ENCODE data around the gene UCP2. TPM values are rescaled to one million over a fixed set of nuclear protein-coding genes. Genes with fewer than 3 reads are reported as not detected.

Gene UCP2
- total RNA-seq, 1 donor from 2014 or later: 0.26 TPM

DNA sequence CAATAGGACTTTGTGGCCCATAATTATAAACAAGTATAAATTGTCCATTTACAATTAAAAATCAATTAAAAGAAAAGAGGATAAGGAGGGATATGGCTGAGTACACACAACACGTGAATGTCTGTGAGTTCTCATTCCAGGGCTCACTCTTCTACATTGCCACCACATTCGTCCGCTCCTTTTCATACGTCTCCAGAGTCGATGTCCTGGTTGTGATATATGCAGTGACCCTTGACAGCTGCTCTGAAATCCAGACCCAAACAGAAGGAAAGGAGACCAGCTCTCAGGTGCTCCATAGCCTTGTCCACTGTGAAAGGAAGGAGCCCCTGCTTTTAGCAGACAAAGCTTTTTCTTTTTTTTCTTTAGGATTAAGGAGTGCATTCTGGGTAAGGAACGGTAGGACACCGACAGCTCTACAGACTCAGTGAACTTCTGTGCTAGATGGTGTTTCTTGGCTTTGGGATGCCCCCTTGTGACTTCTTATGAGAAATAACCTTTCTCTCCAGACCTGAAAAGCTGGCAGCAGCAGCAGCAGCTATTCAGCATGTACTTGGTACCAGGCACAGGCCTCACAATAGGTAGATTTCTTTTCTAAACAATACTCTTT is 51.5 kb downstream of the UCP2 start:
- Histone ChIP-seq H3K36me3 (ENCODE audit: control insufficient read depth, insufficient read depth, low read length) (peaks cover 11% of the 10 kb centered on the region), H3K4me3 (ENCODE audit: low read depth, low read length) (no peak overlapping the region), H3K27me3 (ENCODE audit: control insufficient read depth, insufficient read depth, low read length) (no peaks in the 10 kb centered on the region)
- no peak for FAIRE-seq
- DNase-seq (ENCODE audit: low read depth): peak; percentile 70
- TF ChIP-seq, protein P1, sequence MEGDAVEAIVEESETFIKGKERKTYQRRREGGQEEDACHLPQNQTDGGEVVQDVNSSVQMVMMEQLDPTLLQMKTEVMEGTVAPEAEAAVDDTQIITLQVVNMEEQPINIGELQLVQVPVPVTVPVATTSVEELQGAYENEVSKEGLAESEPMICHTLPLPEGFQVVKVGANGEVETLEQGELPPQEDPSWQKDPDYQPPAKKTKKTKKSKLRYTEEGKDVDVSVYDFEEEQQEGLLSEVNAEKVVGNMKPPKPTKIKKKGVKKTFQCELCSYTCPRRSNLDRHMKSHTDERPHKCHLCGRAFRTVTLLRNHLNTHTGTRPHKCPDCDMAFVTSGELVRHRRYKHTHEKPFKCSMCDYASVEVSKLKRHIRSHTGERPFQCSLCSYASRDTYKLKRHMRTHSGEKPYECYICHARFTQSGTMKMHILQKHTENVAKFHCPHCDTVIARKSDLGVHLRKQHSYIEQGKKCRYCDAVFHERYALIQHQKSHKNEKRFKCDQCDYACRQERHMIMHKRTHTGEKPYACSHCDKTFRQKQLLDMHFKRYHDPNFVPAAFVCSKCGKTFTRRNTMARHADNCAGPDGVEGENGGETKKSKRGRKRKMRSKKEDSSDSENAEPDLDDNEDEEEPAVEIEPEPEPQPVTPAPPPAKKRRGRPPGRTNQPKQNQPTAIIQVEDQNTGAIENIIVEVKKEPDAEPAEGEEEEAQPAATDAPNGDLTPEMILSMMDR (IDR thresholded peaks at IDR 0.05; ENCODE audit: insufficient read depth, low read length, severe bottlenecking): peak; percentile 48

DNA sequence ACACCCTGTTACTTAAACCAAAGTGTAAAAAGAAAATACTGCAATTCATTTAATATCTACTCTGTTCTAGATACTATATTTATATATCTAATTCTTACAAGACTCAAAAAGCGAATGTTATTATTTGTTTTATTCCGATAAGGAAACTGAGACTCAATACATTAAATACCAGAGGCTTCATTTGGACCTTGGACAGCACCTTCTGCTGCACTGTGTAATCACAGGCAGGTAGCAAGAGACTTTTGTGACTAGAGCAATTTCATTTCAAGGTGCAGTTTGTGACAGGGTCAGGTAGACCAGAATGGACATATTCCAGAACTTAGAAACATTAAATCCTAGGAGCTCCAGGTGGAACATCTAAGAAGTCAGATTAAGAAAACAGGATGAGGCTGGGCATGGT is 53.3 kb downstream of the UCP2 start:
- no peak for FAIRE-seq
- no peaks in the 10 kb centered on the region for H3K27me3 ChIP-seq (ENCODE audit: control insufficient read depth, insufficient read depth, low read length)
- H3K36me3 ChIP-seq (ENCODE audit: control insufficient read depth, insufficient read depth, low read length): peaks cover 11% of the 10 kb centered on the region
- H3K4me3 ChIP-seq (ENCODE audit: low read depth, low read length): no peak overlapping the region
- TF ChIP-seq, protein P1 (IDR thresholded peaks at IDR 0.05; ENCODE audit: insufficient read depth, low read length, severe bottlenecking): no peak
- DNase-seq (ENCODE audit: low read depth): no peak

Other genes with a start within 250 kb of the UCP2 start
- 237 and 297 TPM in 2 replicates for gene RAB6A, start 221.8 kb downstream of the UCP2 start, total RNA-seq
- 37.1 and 49.3 TPM in 2 replicates for gene MRPL48, start 195.0 kb downstream of the UCP2 start, total RNA-seq
- 92.3 and 102 TPM in 2 replicates for gene COA4, start 106.0 kb downstream of the UCP2 start, total RNA-seq
- gene PAAF1, start 105.8 kb downstream of the UCP2 start, total RNA-seq: 10.3 and 14.5 TPM in 2 replicates
- gene DNAJB13, start 31.8 kb downstream of the UCP2 start, total RNA-seq: under 0.01 and 0.38 TPM in 2 replicates
- under 0.01 and 0.26 TPM in 2 replicates for gene UCP3, start 26.2 kb upstream of the UCP2 start, total RNA-seq
- gene C2CD3, start 188.2 kb upstream of the UCP2 start, total RNA-seq: 3.7 and 5.8 TPM in 2 replicates
- gene PPME1, start 188.4 kb upstream of the UCP2 start, total RNA-seq: 12.6 and 19.2 TPM in 2 replicates